Measurements from ENCODE around the gene CAMTA1. TPM values are rescaled to one million over a fixed set of nuclear protein-coding genes. Genes with fewer than 3 reads are reported as not detected.
"Not testable (repeated sequence)": the region's sequence is repeated elsewhere in the genome, so short reads cannot be mapped to it uniquely, and the experiment has no call there.

The CAMTA1 gene
- total RNA-seq, 5 donors from 2014 or later (not counting 1 experiment from before 2014, with no cell fraction given): 29.7 to 37.4 (median 34.6) TPM

GRCh38 chr1:7705908-7706216 is 920.6 kb downstream of the CAMTA1 start:
- Histone ChIP-seq H3K36me3 (ENCODE audit: control insufficient read depth in 2 of 2, extremely low read depth in 1 of 2, insufficient read depth in 1 of 2, low read length in 1 of 2) (no peaks in the 10 kb centered on the region), H3K4me3 (ENCODE audit: control insufficient read depth in 1 of 2, extremely low read depth in 1 of 2, low read length in 1 of 2) (peak overlapping the region in 1 of 2 donors; percentile 35), H3K9me3 (no peaks in the 10 kb centered on the region), H3K27ac (ENCODE audit: low read length) (no peak overlapping the region), H3K4me1 (ENCODE audit: control insufficient read depth in 1 of 2, extremely low read depth in 1 of 2, insufficient read depth in 2 of 2, low read length in 2 of 2) (peaks cover 0 to 18% of the 10 kb centered on the region in 2 experiments), H3K27me3 (replicated peaks in 1 of 2; ENCODE audit: control insufficient read depth in 2 of 2, extremely low read depth in 1 of 2, insufficient read depth in 2 of 2, low read length in 1 of 2) (peaks cover 2 to 57% of the 10 kb centered on the region in 2 experiments)
- ATAC-seq (replicated peaks in 1 of 4): no peak
- ChIA-PET CTCF (interaction anchor here in 1 of 2 donors (1.6 kb wide), 1 partner anchor 38 kb away, joined by 4 read pairs; no protein-coding TSS in a partner anchor), POLR2A (no interaction called here)
- Mint-ChIP-seq H3K27ac (peak overlapping the region in 1 of 2 donors; percentile 46), H3K36me3 (no peaks in the 10 kb centered on the region), H3K4me3 (peak overlapping the region; percentile 75 to 80 (median 80)), H3K9me3 (no peaks in the 10 kb centered on the region), H3K27me3 (peaks cover 43 to 57% of the 10 kb centered on the region in 2 donors), H3K4me1 (peaks cover 7 to 19% (median 13%) of the 10 kb centered on the region in 3 donors)
- no peak for DNase-seq
- 40% methylated on average over 2 of the region's 7 CpGs for WGBS (ENCODE audit: insufficient coverage)

DNA sequence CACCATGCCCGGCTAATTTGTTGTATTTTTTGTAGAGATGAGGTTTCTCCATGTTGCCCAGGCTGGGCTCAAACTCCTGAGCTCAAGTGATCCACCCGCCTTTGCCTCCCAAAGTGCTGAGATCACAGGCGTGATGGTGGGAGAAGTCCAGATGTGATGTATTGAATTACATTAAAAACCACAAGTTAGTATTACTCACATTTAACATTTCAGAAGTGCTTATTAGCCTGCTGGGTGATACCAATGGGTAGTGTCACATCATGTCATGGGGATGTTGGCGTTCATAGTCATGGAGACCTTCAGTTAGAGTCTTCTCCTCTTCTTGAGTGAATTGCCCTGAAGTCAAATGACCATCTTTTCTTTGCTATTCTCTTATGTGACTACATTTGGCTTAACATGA is 922.3 kb downstream of the CAMTA1 start:
- Histone ChIP-seq H3K9me3 (no peaks in the 10 kb centered on the region), H3K27me3 (replicated peaks in 1 of 2; ENCODE audit: control insufficient read depth in 2 of 2, extremely low read depth in 1 of 2, insufficient read depth in 2 of 2, low read length in 1 of 2) (peaks cover 2 to 45% of the 10 kb centered on the region in 2 experiments), H3K27ac (ENCODE audit: low read length) (no peak overlapping the region), H3K4me3 (ENCODE audit: control insufficient read depth in 1 of 2, extremely low read depth in 1 of 2, low read length in 1 of 2) (no peak overlapping the region), H3K4me1 (ENCODE audit: control insufficient read depth in 1 of 2, extremely low read depth in 1 of 2, insufficient read depth in 2 of 2, low read length in 2 of 2) (peaks cover 0 to 18% of the 10 kb centered on the region in 2 experiments), H3K36me3 (ENCODE audit: control insufficient read depth in 2 of 2, extremely low read depth in 1 of 2, insufficient read depth in 1 of 2, low read length in 1 of 2) (no peaks in the 10 kb centered on the region)
- H3K4me1 Mint-ChIP-seq: peaks cover 5 to 19% (median 13%) of the 10 kb centered on the region in 3 donors
- ChIA-PET CTCF (no interaction called here), POLR2A (no interaction called here)
- H3K9me3 Mint-ChIP-seq: no peaks in the 10 kb centered on the region
- H3K4me3 Mint-ChIP-seq: no peak overlapping the region
- DNase-seq (no peak), ATAC-seq (replicated peaks in 1 of 4) (no peak)
- WGBS (ENCODE audit: insufficient coverage): 100% methylated on average over 1 of the region's 4 CpGs
- H3K27me3 Mint-ChIP-seq: peaks cover 47 to 57% of the 10 kb centered on the region in 2 donors
- no peak overlapping the region for H3K27ac Mint-ChIP-seq
- H3K36me3 Mint-ChIP-seq: no peaks in the 10 kb centered on the region

DNA sequence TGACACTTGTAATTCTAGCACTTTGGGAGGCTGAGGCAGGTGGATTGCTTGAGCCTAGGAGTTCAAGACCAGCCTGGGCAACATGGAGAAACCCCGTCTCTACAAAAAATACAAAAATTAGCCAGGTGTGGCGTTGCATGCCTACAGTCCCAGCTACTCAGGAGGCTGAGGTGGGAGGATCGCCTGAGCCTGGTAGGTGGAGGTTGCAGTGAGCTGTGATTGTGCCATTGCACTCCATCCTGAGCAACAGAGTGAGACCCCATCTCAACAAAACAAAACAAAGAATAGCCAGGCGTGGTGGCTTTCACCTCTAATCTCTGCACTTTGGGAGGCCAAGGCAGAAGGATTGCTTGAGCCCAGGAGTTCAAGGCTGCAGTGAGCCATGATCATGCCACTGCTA is 922.8 kb downstream of the CAMTA1 start:
- Histone ChIP-seq H3K4me1 (ENCODE audit: control insufficient read depth in 1 of 2, extremely low read depth in 1 of 2, insufficient read depth in 2 of 2, low read length in 2 of 2) (peaks cover 0 to 18% of the 10 kb centered on the region in 2 experiments), H3K27me3 (replicated peaks in 1 of 2; ENCODE audit: control insufficient read depth in 2 of 2, extremely low read depth in 1 of 2, insufficient read depth in 2 of 2, low read length in 1 of 2) (peaks cover 0 to 39% of the 10 kb centered on the region in 2 experiments)
- H3K36me3 Mint-ChIP-seq; CTCF ChIA-PET; H3K9me3 Mint-ChIP-seq; H3K36me3 ChIP-seq (ENCODE audit: control insufficient read depth in 2 of 2, extremely low read depth in 1 of 2, insufficient read depth in 1 of 2, low read length in 1 of 2); H3K27ac ChIP-seq (ENCODE audit: low read length); DNase-seq; H3K27ac Mint-ChIP-seq; ATAC-seq (replicated peaks in 1 of 4); H3K9me3 ChIP-seq; H3K4me3 Mint-ChIP-seq; POLR2A ChIA-PET; H3K4me3 ChIP-seq (ENCODE audit: control insufficient read depth in 1 of 2, extremely low read depth in 1 of 2, low read length in 1 of 2): not testable (repeated sequence)
- peaks cover 47 to 59% of the 10 kb centered on the region in 2 donors for H3K27me3 Mint-ChIP-seq
- WGBS (ENCODE audit: insufficient coverage): 88% methylated on average over 1 of the region's 4 CpGs
- peaks cover under 1 to 13% (median 10%) of the 10 kb centered on the region in 3 donors for H3K4me1 Mint-ChIP-seq

DNA sequence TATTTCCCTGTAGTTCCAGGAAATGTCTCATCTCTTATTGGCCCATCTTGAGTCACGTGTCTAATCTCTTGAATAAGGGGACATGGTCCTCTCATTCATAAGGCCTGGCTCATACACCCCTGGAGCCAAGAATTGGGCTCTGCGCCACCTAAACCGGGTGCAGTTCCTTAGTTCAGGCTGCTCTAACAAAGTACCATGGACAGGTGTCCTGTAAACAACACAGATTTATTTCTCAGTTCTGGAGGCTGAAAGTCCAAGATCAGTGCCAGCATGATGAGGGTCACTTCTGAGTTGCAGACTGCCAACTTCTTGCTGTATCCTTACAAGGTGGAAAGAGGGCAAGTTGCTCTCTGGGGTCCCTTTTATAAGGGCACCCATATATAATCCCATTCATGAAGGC is 925.6 kb downstream of the CAMTA1 start:
- no peaks in the 10 kb centered on the region for H3K9me3 Mint-ChIP-seq
- POLR2A ChIA-PET: no interaction called here
- Histone ChIP-seq H3K9me3 (no peaks in the 10 kb centered on the region), H3K36me3 (ENCODE audit: control insufficient read depth in 2 of 2, extremely low read depth in 1 of 2, insufficient read depth in 1 of 2, low read length in 1 of 2) (no peaks in the 10 kb centered on the region), H3K27me3 (replicated peaks in 1 of 2; ENCODE audit: control insufficient read depth in 2 of 2, extremely low read depth in 1 of 2, insufficient read depth in 2 of 2, low read length in 1 of 2) (peaks cover 0 to 28% of the 10 kb centered on the region in 2 experiments), H3K27ac (ENCODE audit: low read length) (no peak overlapping the region), H3K4me3 (ENCODE audit: control insufficient read depth in 1 of 2, extremely low read depth in 1 of 2, low read length in 1 of 2) (no peak overlapping the region), H3K4me1 (ENCODE audit: control insufficient read depth in 1 of 2, extremely low read depth in 1 of 2, insufficient read depth in 2 of 2, low read length in 2 of 2) (peaks cover 0 to 2% of the 10 kb centered on the region in 2 experiments)
- no peak overlapping the region for H3K4me3 Mint-ChIP-seq
- peaks cover 0 to 4% (median 4%) of the 10 kb centered on the region in 3 donors for H3K4me1 Mint-ChIP-seq
- H3K27me3 Mint-ChIP-seq: peaks cover 56% of the 10 kb centered on the region in 2 donors
- H3K27ac Mint-ChIP-seq: no peak overlapping the region
- H3K36me3 Mint-ChIP-seq: no peaks in the 10 kb centered on the region
- DNase-seq: no peak
- CTCF ChIA-PET: interaction anchor here (0.6 to 0.7 kb wide), 2 partner anchors 30 to 842 kb away, joined by 3 to 10 read pairs; no protein-coding TSS in a partner anchor
- ATAC-seq (replicated peaks in 1 of 4): no peak
- WGBS (ENCODE audit: insufficient coverage): 89% methylated on average over 3 of the region's 3 CpGs

GRCh38 chr1:7712731-7713323 is 927.6 kb downstream of the CAMTA1 start:
- WGBS (ENCODE audit: insufficient coverage): 80% methylated on average over 1 of the region's 8 CpGs
- Mint-ChIP-seq H3K9me3 (no peaks in the 10 kb centered on the region), H3K4me3 (no peak overlapping the region), H3K27ac (no peak overlapping the region), H3K27me3 (peaks cover 42 to 45% of the 10 kb centered on the region in 2 donors), H3K36me3 (no peaks in the 10 kb centered on the region), H3K4me1 (no peaks in the 10 kb centered on the region)
- Histone ChIP-seq H3K27ac (ENCODE audit: low read length) (no peak overlapping the region), H3K27me3 (replicated peaks in 1 of 2; ENCODE audit: control insufficient read depth in 2 of 2, extremely low read depth in 1 of 2, insufficient read depth in 2 of 2, low read length in 1 of 2) (peaks cover 0 to 15% of the 10 kb centered on the region in 2 experiments), H3K36me3 (ENCODE audit: control insufficient read depth in 2 of 2, extremely low read depth in 1 of 2, insufficient read depth in 1 of 2, low read length in 1 of 2) (no peaks in the 10 kb centered on the region), H3K4me1 (ENCODE audit: control insufficient read depth in 1 of 2, extremely low read depth in 1 of 2, insufficient read depth in 2 of 2, low read length in 2 of 2) (no peaks in the 10 kb centered on the region), H3K9me3 (no peaks in the 10 kb centered on the region), H3K4me3 (ENCODE audit: control insufficient read depth in 1 of 2, extremely low read depth in 1 of 2, low read length in 1 of 2) (no peak overlapping the region)
- DNase-seq (no peak), ATAC-seq (replicated peaks in 1 of 4) (no peak)
- CTCF ChIA-PET: no interaction called here
- POLR2A ChIA-PET: no interaction called here

DNA sequence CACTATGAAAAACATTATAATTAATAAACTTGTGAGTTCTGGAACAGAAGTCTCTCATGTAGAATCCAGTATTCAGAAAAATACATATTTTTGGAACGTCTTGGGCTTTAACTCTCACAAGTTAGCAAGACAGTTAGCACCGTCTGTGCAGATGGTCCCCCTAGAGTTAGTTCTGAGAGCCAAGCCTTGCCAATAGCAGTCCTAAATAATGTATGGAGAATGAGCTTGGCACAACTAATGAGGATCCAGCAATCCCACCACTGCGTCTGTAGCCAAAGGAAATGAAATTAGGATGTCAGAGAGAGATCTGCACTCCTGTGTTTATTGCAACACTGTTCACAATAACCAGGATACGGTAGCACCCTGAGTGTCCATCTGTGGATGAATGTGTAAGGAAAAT is 931.3 kb downstream of the CAMTA1 start:
- no peaks in the 10 kb centered on the region for H3K4me1 Mint-ChIP-seq
- H3K36me3 Mint-ChIP-seq: no peaks in the 10 kb centered on the region
- Histone ChIP-seq H3K4me1 (ENCODE audit: control insufficient read depth in 1 of 2, extremely low read depth in 1 of 2, insufficient read depth in 2 of 2, low read length in 2 of 2) (no peaks in the 10 kb centered on the region), H3K27ac (ENCODE audit: low read length) (no peak overlapping the region), H3K4me3 (ENCODE audit: control insufficient read depth in 1 of 2, extremely low read depth in 1 of 2, low read length in 1 of 2) (no peak overlapping the region), H3K36me3 (ENCODE audit: control insufficient read depth in 2 of 2, extremely low read depth in 1 of 2, insufficient read depth in 1 of 2, low read length in 1 of 2) (no peaks in the 10 kb centered on the region), H3K27me3 (replicated peaks in 1 of 2; ENCODE audit: control insufficient read depth in 2 of 2, extremely low read depth in 1 of 2, insufficient read depth in 2 of 2, low read length in 1 of 2) (peaks cover 0 to 13% of the 10 kb centered on the region in 2 experiments), H3K9me3 (no peaks in the 10 kb centered on the region)
- ChIA-PET CTCF (no interaction called here), POLR2A (interaction anchor here in 1 of 2 donors (0.5 kb wide), 1 partner anchor 942 kb away, joined by 3 read pairs; no protein-coding TSS in a partner anchor)
- H3K4me3 Mint-ChIP-seq: no peak overlapping the region
- no peak for DNase-seq
- H3K27ac Mint-ChIP-seq: no peak overlapping the region
- no CpG with 5 or more reads among the region's 4 CpGs for WGBS (ENCODE audit: insufficient coverage)
- no peak for ATAC-seq (replicated peaks in 1 of 4)
- H3K9me3 Mint-ChIP-seq: no peaks in the 10 kb centered on the region
- peaks cover 31 to 40% of the 10 kb centered on the region in 2 donors for H3K27me3 Mint-ChIP-seq

Measured in T-cell (primary cell).